ENCODE results near the gene THAP11.

DNA sequence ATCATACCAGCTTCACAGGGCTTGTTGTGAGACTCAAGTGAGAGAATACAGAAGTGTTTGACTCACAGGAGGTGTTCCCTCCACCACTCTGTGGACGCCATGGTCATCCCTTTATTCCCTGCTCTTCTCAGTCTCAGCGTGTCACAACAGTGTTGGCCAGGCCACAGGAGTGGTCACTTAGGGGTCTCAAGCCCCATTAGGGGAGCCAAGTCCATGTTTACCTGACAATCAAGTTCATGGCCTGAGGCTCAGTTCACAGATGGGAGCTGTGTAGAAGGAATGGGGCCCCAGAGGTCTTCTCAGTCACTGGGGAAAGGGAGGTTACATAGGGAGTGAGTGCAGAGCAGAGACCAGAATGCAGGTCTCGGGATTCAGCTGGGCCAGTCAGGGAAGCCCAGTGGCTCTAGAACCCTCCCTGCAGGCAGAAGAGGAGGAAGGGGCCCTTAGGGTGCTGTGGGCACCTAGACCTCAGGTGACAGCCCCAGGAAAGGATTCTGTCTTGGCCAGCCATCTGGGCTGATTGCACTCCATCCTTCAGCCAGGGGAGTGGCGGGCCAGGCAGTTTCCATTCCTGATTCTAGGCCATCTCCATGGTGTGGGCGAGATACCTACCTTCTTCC, 14.9 kb downstream of the THAP11 start:
- no peak for TF ChIP-seq CTCF (IDR thresholded peaks at IDR 0.05; ENCODE audit: insufficient read depth, low read length)
- TF ChIP-seq, protein P1, sequence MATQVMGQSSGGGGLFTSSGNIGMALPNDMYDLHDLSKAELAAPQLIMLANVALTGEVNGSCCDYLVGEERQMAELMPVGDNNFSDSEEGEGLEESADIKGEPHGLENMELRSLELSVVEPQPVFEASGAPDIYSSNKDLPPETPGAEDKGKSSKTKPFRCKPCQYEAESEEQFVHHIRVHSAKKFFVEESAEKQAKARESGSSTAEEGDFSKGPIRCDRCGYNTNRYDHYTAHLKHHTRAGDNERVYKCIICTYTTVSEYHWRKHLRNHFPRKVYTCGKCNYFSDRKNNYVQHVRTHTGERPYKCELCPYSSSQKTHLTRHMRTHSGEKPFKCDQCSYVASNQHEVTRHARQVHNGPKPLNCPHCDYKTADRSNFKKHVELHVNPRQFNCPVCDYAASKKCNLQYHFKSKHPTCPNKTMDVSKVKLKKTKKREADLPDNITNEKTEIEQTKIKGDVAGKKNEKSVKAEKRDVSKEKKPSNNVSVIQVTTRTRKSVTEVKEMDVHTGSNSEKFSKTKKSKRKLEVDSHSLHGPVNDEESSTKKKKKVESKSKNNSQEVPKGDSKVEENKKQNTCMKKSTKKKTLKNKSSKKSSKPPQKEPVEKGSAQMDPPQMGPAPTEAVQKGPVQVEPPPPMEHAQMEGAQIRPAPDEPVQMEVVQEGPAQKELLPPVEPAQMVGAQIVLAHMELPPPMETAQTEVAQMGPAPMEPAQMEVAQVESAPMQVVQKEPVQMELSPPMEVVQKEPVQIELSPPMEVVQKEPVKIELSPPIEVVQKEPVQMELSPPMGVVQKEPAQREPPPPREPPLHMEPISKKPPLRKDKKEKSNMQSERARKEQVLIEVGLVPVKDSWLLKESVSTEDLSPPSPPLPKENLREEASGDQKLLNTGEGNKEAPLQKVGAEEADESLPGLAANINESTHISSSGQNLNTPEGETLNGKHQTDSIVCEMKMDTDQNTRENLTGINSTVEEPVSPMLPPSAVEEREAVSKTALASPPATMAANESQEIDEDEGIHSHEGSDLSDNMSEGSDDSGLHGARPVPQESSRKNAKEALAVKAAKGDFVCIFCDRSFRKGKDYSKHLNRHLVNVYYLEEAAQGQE (IDR thresholded peaks at IDR 0.05; ENCODE audit: insufficient replicate concordance, low read depth) = no peak

Data from HL-60 (cell line).